CD4-positive, alpha-beta T cell (primary cell): ENCODE results near the gene RAPGEF2. TPM values are rescaled to one million over a fixed set of nuclear protein-coding genes. Genes with fewer than 3 reads are reported as not detected.

Experiments
- ATAC-seq: fragments of 200-7000 bp; cut with Tn5 transposase; one replicate; pipeline ENCODE4 v1.10.0; 2022; ENCODE audit warnings: mild to moderate bottlenecking; ENCODE audit not compliant: poor library complexity
- CTCF ChIA-PET: fragments of 350-600 bp; sonication (Branson Sonifier 250); formaldehyde crosslinking; loops from one replicate; lab custom pipeline; 2021; ENCODE audit warnings: antibody characterized with exemption, inconsistent platforms; lab: Charles Lee
- POLR2A ChIA-PET: fragments of 350-600 bp; sonication (Branson Sonifier 250); formaldehyde crosslinking; loops from one replicate; lab custom pipeline; 2021; ENCODE audit warnings: antibody characterized with exemption, inconsistent platforms; lab: Charles Lee
- DNase-seq, 14 experiments: peaks; one replicate each; pipeline ENCODE4 v3.0.0-alpha.2; 2013 to 2020; ENCODE audit warnings: mixed read lengths in 2 of 14
- H3K27ac ChIP-seq, 2 donors: one replicate each; pipeline versions ENCODE4 v1.5.1 to v1.7.0; 2013; ENCODE audit warnings: low read length in 2 of 2, low read depth in 1 of 2, mild to moderate bottlenecking in 1 of 2
- H3K27me3 ChIP-seq, 2 experiments: 1 replicate in 1 of 2; 2 replicates in 1 of 2; pipeline versions ENCODE4 v1.6.1 to v1.7.0; 2013; ENCODE audit warnings: low read length in 2 of 2, control low read depth in 1 of 2, mild to moderate bottlenecking in 1 of 2, moderate library complexity in 1 of 2; ENCODE audit not compliant: insufficient read depth in 2 of 2, control insufficient read depth in 1 of 2
- H3K36me3 ChIP-seq: one replicate; pipeline ENCODE4 v1.6.1; 2013; ENCODE audit warnings: low read length, control low read depth; ENCODE audit not compliant: insufficient read depth
- H3K4me1 ChIP-seq: one replicate; pipeline ENCODE4 v1.6.1; 2013; ENCODE audit warnings: low read length, control low read depth; ENCODE audit not compliant: insufficient read depth
- H3K4me3 ChIP-seq: one replicate; pipeline ENCODE4 v1.5.1; 2013; ENCODE audit warnings: mild to moderate bottlenecking, low read length, moderate library complexity
- H3K9me3 ChIP-seq, 2 experiments: 1 replicate in 1 of 2; 2 replicates in 1 of 2; pipeline versions ENCODE4 v1.6.1 to v1.7.0; 2013; ENCODE audit warnings: low read length in 2 of 2, mild to moderate bottlenecking in 2 of 2, control low read depth in 1 of 2, moderate library complexity in 1 of 2; ENCODE audit not compliant: control insufficient read depth in 1 of 2, insufficient read depth in 1 of 2
- H3K27ac Mint-ChIP-seq: one replicate; pipeline ENCODE4 v1.8.0; 2020; ENCODE audit warnings: mixed read lengths
- H3K27me3 Mint-ChIP-seq: one replicate; pipeline ENCODE4 v1.8.0; 2021; ENCODE audit warnings: mixed read lengths
- H3K36me3 Mint-ChIP-seq: one replicate; pipeline ENCODE4 v1.8.0; 2021; ENCODE audit warnings: low read depth, mixed read lengths
- H3K4me1 Mint-ChIP-seq: one replicate; pipeline ENCODE4 v1.8.0; 2021; ENCODE audit warnings: low read depth, mixed read lengths
- H3K4me3 Mint-ChIP-seq: one replicate; pipeline ENCODE4 v1.8.0; 2020; ENCODE audit warnings: mild to moderate bottlenecking, mixed read lengths
- H3K9me3 Mint-ChIP-seq: one replicate; pipeline ENCODE4 v1.8.0; 2020; ENCODE audit warnings: mixed read lengths
- CTCF ChIP-seq: fragments of 200-600 bp; IDR thresholded peaks from one replicate; pipeline ENCODE4 v1.8.0; 2022; ENCODE audit warnings: antibody characterized with exemption, mild to moderate bottlenecking
- intact Hi-C, 2 experiments: fragments of 100-400 bp; cut with DNase I in 1 of 2; cut with micrococcal nuclease in 1 of 2; formaldehyde crosslinking; loops; one replicate each; pipeline versions ENCODE4 v1.15.1 to v1.9.0; 2023 to 2025; cut with DNase I, micrococcal nuclease
- total RNA-seq, 174 experiments: library from RNA in 2 of 174; stranded (reverse) in 2 of 174; gene quantifications; one replicate each; pipeline ENCODE4 v1.2.3 and lab custom pipeline; 2021 to 2026

Gene RAPGEF2
- total RNA-seq, 2 experiments from 2014 or later, result 25.6 to 26.4 TPM

GRCh38 chr4:159145318-159145991 lies 42.6 kb downstream of the RAPGEF2 start:
- H3K4me1 ChIP-seq, result no peaks in the 10 kb centered on the region
- peaks cover 17% of the 10 kb centered on the region for H3K4me1 Mint-ChIP-seq
- ChIA-PET CTCF (no interaction called here), POLR2A (no interaction called here)
- H3K36me3 Mint-ChIP-seq, result no peaks in the 10 kb centered on the region
- no peaks in the 10 kb centered on the region for H3K27me3 Mint-ChIP-seq
- H3K9me3 Mint-ChIP-seq, result no peaks in the 10 kb centered on the region
- H3K9me3 ChIP-seq, result no peaks in the 10 kb centered on the region
- no peaks in the 10 kb centered on the region for H3K27me3 ChIP-seq
- ATAC-seq (no peak), DNase-seq (no peak)
- intact Hi-C loops, result no loop called here
- H3K36me3 ChIP-seq, result no peaks in the 10 kb centered on the region
- no peak overlapping the region for H3K4me3 Mint-ChIP-seq
- no peak overlapping the region for H3K27ac ChIP-seq
- no peak overlapping the region for H3K27ac Mint-ChIP-seq
- H3K4me3 ChIP-seq, result no peak overlapping the region
- TF ChIP-seq CTCF, result no peak

GRCh38 chr4:159145992-159146330 lies 43.1 kb downstream of the RAPGEF2 start:
- H3K9me3 Mint-ChIP-seq, result no peaks in the 10 kb centered on the region
- DNase-seq (no peak), ATAC-seq (no peak)
- Histone ChIP-seq H3K27me3 (no peaks in the 10 kb centered on the region), H3K36me3 (no peaks in the 10 kb centered on the region), H3K27ac (no peak overlapping the region), H3K9me3 (no peaks in the 10 kb centered on the region), H3K4me3 (no peak overlapping the region), H3K4me1 (no peaks in the 10 kb centered on the region)
- no peak for TF ChIP-seq CTCF
- intact Hi-C loops, result no loop called here
- no peaks in the 10 kb centered on the region for H3K27me3 Mint-ChIP-seq
- peaks cover 17% of the 10 kb centered on the region for H3K4me1 Mint-ChIP-seq
- CTCF ChIA-PET, result no interaction called here
- POLR2A ChIA-PET, result no interaction called here
- no peaks in the 10 kb centered on the region for H3K36me3 Mint-ChIP-seq
- no peak overlapping the region for H3K27ac Mint-ChIP-seq
- H3K4me3 Mint-ChIP-seq, result no peak overlapping the region

GRCh38 chr4:159146488-159146887 lies 43.6 kb downstream of the RAPGEF2 start:
- TF ChIP-seq CTCF, result no peak
- H3K9me3 Mint-ChIP-seq, result no peaks in the 10 kb centered on the region
- Histone ChIP-seq H3K27me3 (no peaks in the 10 kb centered on the region), H3K4me3 (no peak overlapping the region), H3K9me3 (no peaks in the 10 kb centered on the region), H3K36me3 (no peaks in the 10 kb centered on the region), H3K4me1 (no peaks in the 10 kb centered on the region), H3K27ac (no peak overlapping the region)
- no peaks in the 10 kb centered on the region for H3K36me3 Mint-ChIP-seq
- ChIA-PET POLR2A (no interaction called here), CTCF (no interaction called here)
- no peaks in the 10 kb centered on the region for H3K27me3 Mint-ChIP-seq
- no peak overlapping the region for H3K4me3 Mint-ChIP-seq
- no peak overlapping the region for H3K27ac Mint-ChIP-seq
- H3K4me1 Mint-ChIP-seq, result peaks cover 17% of the 10 kb centered on the region
- intact Hi-C loops, result no loop called here
- no peak for DNase-seq
- no peak for ATAC-seq
